K562 (cell line): ENCODE results near the gene SAMD11. TPM values are rescaled to one million over a fixed set of nuclear protein-coding genes. Genes with fewer than 3 reads are reported as not detected.
A peak's percentile ranks its signal among the peaks of the same experiment; 100 is the strongest.

Experiments
- ATAC-seq: fragments of 200-7000 bp; cut with Tn5 transposase; 3 replicates; pipeline ENCODE4 v1.9.1; 2020; ENCODE audit warnings: moderate library complexity
- BruUV-seq: library from RNA; stranded (reverse); fragments of 400-500 nt; replicated peaks from 2 replicates; lab custom pipeline; 2021; lab: Mats Ljungman, UMichigan
- CTCF ChIA-PET: fragments of 300-600 bp; formaldehyde crosslinking; extraction: SDS; loops from one replicate; lab custom pipeline; 2021; ENCODE audit warnings: low intra/inter-chr PET ratio; lab: Yijun Ruan, JAX
- POLR2A ChIA-PET: fragments of 300-600, 350-650 bp; sonication (Branson Sonifier 250); formaldehyde crosslinking; extraction: SDS; loops from one replicate; lab custom pipeline; 2021; ENCODE audit warnings: antibody characterized with exemption, inconsistent platforms; lab: Yijun Ruan, JAX
- DNase-seq, 4 experiments: peaks; one replicate each; pipeline versions ENCODE4 v3.0.0 to v3.0.0-alpha.2; 2011 to 2018; ENCODE audit warnings: low spot score in 3 of 4, mixed read lengths in 3 of 4; ENCODE audit errors: extremely low read depth in 1 of 4
- FAIRE-seq: peaks from 2 replicates; lab custom pipeline; 2011; peaks lifted over from hg19 to GRCh38; lab: Jason Lieb, UNC
- H2AFZ ChIP-seq: 2 replicates; pipeline ENCODE4 v1.6.0; 2011; ENCODE audit warnings: low read depth, low read length, control low read depth, inconsistent platforms
- H3K27ac ChIP-seq: fragments of 200-600 bp; 3 replicates; pipeline ENCODE4 v1.8.0; 2011; ENCODE audit warnings: low read depth, mild to moderate bottlenecking, control low read depth, inconsistent platforms, low read length, moderate library complexity, mixed read lengths; ENCODE audit errors: extremely low read depth
- H3K27me3 ChIP-seq, 2 experiments: fragments of 300-600 bp in 1 of 2; 2 replicates in 1 of 2; 3 replicates in 1 of 2; pipeline versions ENCODE4 v1.6.0 to v1.8.0; 2011; ENCODE audit warnings: inconsistent platforms in 2 of 2, low read length in 2 of 2, mild to moderate bottlenecking in 1 of 2, mixed read lengths in 1 of 2, moderate library complexity in 1 of 2; ENCODE audit not compliant: control insufficient read depth in 2 of 2, insufficient read depth in 2 of 2
- H3K36me3 ChIP-seq: fragments of 300-600 bp; 3 replicates; pipeline ENCODE4 v1.8.0; 2011; ENCODE audit warnings: mild to moderate bottlenecking, low read length, inconsistent platforms; ENCODE audit not compliant: control insufficient read depth, insufficient read depth
- H3K4me1 ChIP-seq, 2 experiments: fragments of 200-600 bp in 1 of 2; replicated peaks in 1 of 2; 2 replicates in 1 of 2; 3 replicates in 1 of 2; pipeline versions ENCODE4 v1.5.1 to v1.8.0; 2011; ENCODE audit warnings: inconsistent platforms in 2 of 2, low read length in 2 of 2, mild to moderate bottlenecking in 1 of 2, mixed read lengths in 1 of 2, moderate library complexity in 1 of 2; ENCODE audit not compliant: control insufficient read depth in 2 of 2, insufficient read depth in 2 of 2
- H3K4me2 ChIP-seq: 2 replicates; pipeline ENCODE4 v1.6.1; 2011; ENCODE audit warnings: low read length, control low read depth, inconsistent platforms, mixed read lengths; ENCODE audit not compliant: insufficient read depth
- H3K4me3 ChIP-seq: fragments of 200-600 bp; sonication (generic), shearing (Covaris generic); 2 replicates; pipeline ENCODE4 v1.5.1; 2016; ENCODE audit warnings: control low read depth, inconsistent platforms
- H3K79me2 ChIP-seq: fragments of 200-600 bp; 3 replicates; pipeline ENCODE4 v1.8.0; 2011; ENCODE audit warnings: low read length, inconsistent platforms; ENCODE audit not compliant: control insufficient read depth, insufficient read depth
- H3K9ac ChIP-seq, 2 experiments: 2 replicates each; pipeline versions ENCODE4 v1.6.0 to v1.6.1; 2011; ENCODE audit warnings: low read depth in 2 of 2, low read length in 2 of 2, control low read depth in 1 of 2, inconsistent platforms in 1 of 2, mild to moderate bottlenecking in 1 of 2, mixed read lengths in 1 of 2; ENCODE audit not compliant: insufficient read depth in 1 of 2
- H3K9me1 ChIP-seq: one replicate; pipeline ENCODE4 v1.6.0; 2011; ENCODE audit warnings: inconsistent platforms, mild to moderate bottlenecking, low read length, moderate library complexity; ENCODE audit not compliant: control insufficient read depth, insufficient read depth
- H3K9me3 ChIP-seq: replicated peaks from 2 replicates; pipeline ENCODE4 v1.5.1; 2011; ENCODE audit warnings: low read depth, low read length, inconsistent platforms; ENCODE audit not compliant: control insufficient read depth, insufficient read depth
- H4K20me1 ChIP-seq: replicated peaks from 2 replicates; pipeline ENCODE4 v1.6.1; 2011; ENCODE audit warnings: low read length, inconsistent platforms, mixed read lengths; ENCODE audit not compliant: control insufficient read depth, insufficient read depth
- HNRNPLL ChIP-seq: fragments of 200-400 bp; formaldehyde crosslinking; IDR thresholded peaks from 2 replicates; pipeline ENCODE4 v1.6.1; 2017; ENCODE audit warnings: low read length, low read depth, mild to moderate bottlenecking; ENCODE audit not compliant: poor library complexity, severe bottlenecking
- HOXB6 ChIP-seq: fragments of 250-450 bp; sonication (Bioruptor Pico); IDR thresholded peaks from 2 replicates; pipeline ENCODE4 v1.5.1; 2022; ENCODE audit warnings: mild to moderate bottlenecking, borderline replicate concordance
- POLR2G ChIP-seq: fragments of 200-400 bp; formaldehyde crosslinking; IDR thresholded peaks from 2 replicates; pipeline ENCODE4 v1.6.1; 2017; ENCODE audit warnings: low read depth, mild to moderate bottlenecking, antibody characterized with exemption, low read length, moderate library complexity
- PTBP1 ChIP-seq: fragments of 200-400 bp; formaldehyde crosslinking; IDR thresholded peaks from 2 replicates; pipeline ENCODE4 v1.6.1; 2017; ENCODE audit warnings: low read depth, low read length
- RBFOX2 ChIP-seq: fragments of 200-400 bp; formaldehyde crosslinking; IDR thresholded peaks from 2 replicates; pipeline ENCODE4 v1.6.1; 2017; ENCODE audit warnings: low read depth, mild to moderate bottlenecking, low read length, moderate library complexity
- WGBS: fragments of 100-300 bp; shearing (Covaris generic); methylation state at CpG from one replicate; pipeline ENCODE4 v1.1.6; 2016; ENCODE audit warnings: low coverage, mixed read lengths; ENCODE audit not compliant: insufficient coverage; ENCODE audit errors: missing lambda C conversion rate; 5-methylcytosine and 5-hydroxymethylcytosine counted together
- in situ Hi-C: fragments of 300-500 bp; cut with MboI; formaldehyde crosslinking; loops from 4 replicates; pipeline ENCODE4 v1.15.0; 2018; ENCODE audit warnings: inconsistent platforms, mixed read lengths
- intact Hi-C: fragments of 100-400 bp; cut with micrococcal nuclease; formaldehyde crosslinking; loops from 2 replicates; pipeline ENCODE4 v1.14.2; 2022
- polyA plus RNA-seq, 8 experiments: library from polyadenylated mRNA; depleted of rRNA in 4 of 8; stranded (reverse) in 5 of 8; unstranded in 3 of 8; fragments of >200 nt; fragmentation: Nextera tagmentation in 2 of 8; fragmentation: Illumina TruSeq in 1 of 8; extraction: Ambion mirVana in 2 of 8; extraction: Trizol in 1 of 8; gene quantifications; 2 replicates each; pipeline versions ENCODE4 v1.2.1 to v1.2.3, GENCODE V29; 2011 to 2014; ENCODE audit warnings: inconsistent platforms in 1 of 8, missing spikeins in 1 of 8
- total RNA-seq, 7 experiments: library from RNA; depleted of rRNA in 6 of 7; stranded (reverse); fragments of >200 nt in 6 of 7; fragmentation: Illumina TruSeq in 2 of 7; extraction: Trizol in 2 of 7; gene quantifications; 2 replicates each; pipeline versions ENCODE4 v1.2.1 to v1.2.3, GENCODE V29; 2011 to 2021; ENCODE audit warnings: low replicate concordance in 1 of 7
- TF ChIP-seq, protein P1 (sequence below): sonication (generic); formaldehyde crosslinking; IDR thresholded peaks from 2 replicates; pipeline ENCODE4 v1.8.1; 2023; ENCODE audit warnings: mild to moderate bottlenecking, missing genetic modification reagents

SAMD11 gene
- total and polyA plus RNA-seq, 9 of the 15 experiments (the other 6 are each of a cell fraction or from before 2014, with no cell fraction given), result 0.07 to 0.82 (median 0.11) TPM; not detected in 2

- FAIRE-seq, result no peak
Observed at GRCh38 chr1:953524-954320, 30.0 kb downstream of the SAMD11 start.

DNA sequence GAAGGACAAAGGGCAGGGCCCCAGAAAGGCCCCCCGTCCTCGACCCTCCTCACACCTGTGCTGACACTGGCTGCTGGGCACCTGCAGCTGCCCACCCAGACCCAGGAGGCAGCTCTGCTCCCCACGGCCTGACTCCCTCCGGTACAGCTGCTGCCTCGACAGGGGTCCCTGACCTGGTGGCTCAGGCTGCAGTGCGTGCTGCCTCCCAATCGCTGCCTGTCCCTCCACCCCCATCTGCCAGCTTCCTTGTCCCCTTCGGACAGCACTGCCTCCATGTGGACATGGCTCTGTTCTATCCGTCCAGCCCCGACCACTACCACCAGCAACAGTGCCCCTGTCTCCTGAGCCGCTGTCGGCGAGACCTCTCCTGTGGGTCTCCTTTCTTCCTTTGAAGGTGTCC is 31.2 kb downstream of the SAMD11 start:
- in situ Hi-C loops, result no loop called here
- H3K79me2 ChIP-seq, result peaks cover 36% of the 10 kb centered on the region
- H3K27ac ChIP-seq, result no peak overlapping the region
- no peaks in the 10 kb centered on the region for H3K27me3 ChIP-seq
- ChIA-PET POLR2A (interaction anchor here (0.6 to 1.5 kb wide), 3 partner anchors 13 to 48 kb away, joined by 3 to 4 read pairs (median 3); no protein-coding TSS in a partner anchor), CTCF (no interaction called here)
- no peak overlapping the region for H3K4me3 ChIP-seq
- H3K4me2 ChIP-seq, result no peak overlapping the region
- H3K9ac ChIP-seq, result no peak overlapping the region; a peak in 1 of 4 replicates
- no peak overlapping the region for H2AFZ ChIP-seq
- WGBS, result 95% methylated on average over 13 of the region's 13 CpGs
- ATAC-seq (no peak), FAIRE-seq (no peak), DNase-seq (no peak)
- no TSS peak for BruUV-seq
- H4K20me1 ChIP-seq, result peaks cover 15% of the 10 kb centered on the region
- peaks cover 79% of the 10 kb centered on the region for H3K36me3 ChIP-seq
- peak; percentile 55 for TF ChIP-seq RBFOX2
- no peak for TF ChIP-seq HOXB6 (CRISPR knock-in tag)
- 0 out of 2 replicates have a peak, but pooled peaks have one; percentile 41 for TF ChIP-seq POLR2G
- TF ChIP-seq HNRNPLL, result no peak
- TF ChIP-seq, protein P1, sequence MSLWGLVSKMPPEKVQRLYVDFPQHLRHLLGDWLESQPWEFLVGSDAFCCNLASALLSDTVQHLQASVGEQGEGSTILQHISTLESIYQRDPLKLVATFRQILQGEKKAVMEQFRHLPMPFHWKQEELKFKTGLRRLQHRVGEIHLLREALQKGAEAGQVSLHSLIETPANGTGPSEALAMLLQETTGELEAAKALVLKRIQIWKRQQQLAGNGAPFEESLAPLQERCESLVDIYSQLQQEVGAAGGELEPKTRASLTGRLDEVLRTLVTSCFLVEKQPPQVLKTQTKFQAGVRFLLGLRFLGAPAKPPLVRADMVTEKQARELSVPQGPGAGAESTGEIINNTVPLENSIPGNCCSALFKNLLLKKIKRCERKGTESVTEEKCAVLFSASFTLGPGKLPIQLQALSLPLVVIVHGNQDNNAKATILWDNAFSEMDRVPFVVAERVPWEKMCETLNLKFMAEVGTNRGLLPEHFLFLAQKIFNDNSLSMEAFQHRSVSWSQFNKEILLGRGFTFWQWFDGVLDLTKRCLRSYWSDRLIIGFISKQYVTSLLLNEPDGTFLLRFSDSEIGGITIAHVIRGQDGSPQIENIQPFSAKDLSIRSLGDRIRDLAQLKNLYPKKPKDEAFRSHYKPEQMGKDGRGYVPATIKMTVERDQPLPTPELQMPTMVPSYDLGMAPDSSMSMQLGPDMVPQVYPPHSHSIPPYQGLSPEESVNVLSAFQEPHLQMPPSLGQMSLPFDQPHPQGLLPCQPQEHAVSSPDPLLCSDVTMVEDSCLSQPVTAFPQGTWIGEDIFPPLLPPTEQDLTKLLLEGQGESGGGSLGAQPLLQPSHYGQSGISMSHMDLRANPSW (CRISPR knock-in tag), result no peak
- peaks cover 7 to 56% of the 10 kb centered on the region in 2 experiments; a peak in 4 of 5 replicates for H3K4me1 ChIP-seq
- H3K9me1 ChIP-seq, result no peaks in the 10 kb centered on the region
- intact Hi-C loops, result no loop called here
- no peaks in the 10 kb centered on the region for H3K9me3 ChIP-seq

More at GRCh38 chr1:953524-954320, 30.0 kb downstream of the SAMD11 start:
- Histone ChIP-seq H3K4me2 (no peak overlapping the region), H3K9me3 (no peaks in the 10 kb centered on the region)
- POLR2A ChIA-PET, result interaction anchor here (1.4 kb wide), 1 partner anchor 11 kb away, joined by 3 read pairs; no protein-coding TSS in a partner anchor
- WGBS, result 93% methylated on average over 32 of the region's 32 CpGs
- TF ChIP-seq PTBP1 (no peak), RBFOX2 (peak; percentile 58), POLR2G (peak; percentile 6; the same call in 1 of the 2 replicates)
- TF ChIP-seq, all 486 proteins: peak for 2
- in situ Hi-C loops, result no loop called here
- ATAC-seq (no peak), DNase-seq (no peak)
- BruUV-seq, result no TSS peak
- H3K4me1 ChIP-seq, result peaks cover 7 to 51% of the 10 kb centered on the region in 2 experiments; a peak in 3 of 5 replicates
- H4K20me1 ChIP-seq, result peaks cover 14% of the 10 kb centered on the region
- H3K9me1 ChIP-seq, result no peaks in the 10 kb centered on the region
- peaks cover 91% of the 10 kb centered on the region for H3K36me3 ChIP-seq
- no peaks in the 10 kb centered on the region for H3K27me3 ChIP-seq
- H2AFZ ChIP-seq, result no peak overlapping the region
- no peak overlapping the region for H3K9ac ChIP-seq
- peaks cover 32% of the 10 kb centered on the region for H3K79me2 ChIP-seq
- no peak overlapping the region for H3K27ac ChIP-seq
- no peak overlapping the region for H3K4me3 ChIP-seq
- intact Hi-C loops, result no loop called here
- CTCF ChIA-PET, result no interaction called here
